HK-2 (cell line): ENCODE measurements around the gene SALL1.

ENCODE experiments used
- DNase-seq: peaks from one replicate; pipeline ENCODE4 v3.0.0-alpha.2; 2018; ENCODE audit not compliant: unreplicated experiment

SALL1 gene

DNA sequence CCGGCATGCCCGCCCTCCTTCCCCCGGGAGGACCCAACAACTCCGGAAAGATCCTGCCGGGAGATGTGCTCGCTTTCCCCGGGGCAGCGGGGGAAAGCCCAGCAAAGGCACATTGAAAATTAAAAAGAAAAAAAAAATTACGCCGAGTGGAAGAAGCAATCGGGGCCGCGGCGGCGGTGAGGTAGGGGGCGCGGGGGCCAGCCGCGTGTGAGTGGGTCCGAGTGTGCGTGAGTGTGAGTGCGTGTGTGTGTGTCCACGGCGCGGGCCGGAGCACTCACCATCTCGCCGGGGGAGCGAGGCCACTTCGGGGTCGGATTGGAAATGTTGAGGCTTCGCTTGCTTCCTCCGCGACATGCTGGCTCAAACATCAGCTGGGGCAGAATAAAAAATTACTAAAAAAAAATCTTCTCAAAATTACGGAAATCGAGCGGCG is at the start of gene SALL1:
Gene SALL1, minus strand, starts transcription at position 383 of the 433 bp plus-strand sequence. Its CDS starts 29 bp downstream, at position 354.
- no peak for DNase-seq

DNA sequence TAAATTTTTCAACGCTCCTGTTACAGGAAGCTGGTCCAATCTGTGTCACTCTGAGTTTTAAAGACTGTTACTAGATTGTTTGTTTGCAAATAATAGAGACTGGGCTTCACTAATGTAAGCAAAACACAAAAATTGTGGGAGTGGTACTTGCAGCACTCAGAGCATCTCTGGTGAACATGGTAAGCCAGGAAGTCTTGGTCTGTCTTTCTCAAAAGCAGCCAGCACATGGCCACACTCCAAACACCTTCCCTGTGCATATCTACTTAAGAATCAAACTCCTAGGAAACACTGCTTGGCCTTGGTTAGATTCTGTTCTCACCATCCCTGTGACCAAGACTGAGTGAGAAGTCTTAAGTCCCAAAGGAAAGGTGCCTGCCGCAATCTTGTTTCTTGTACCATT is 49.7 kb upstream of the SALL1 start:
- DNase-seq = no peak

DNA sequence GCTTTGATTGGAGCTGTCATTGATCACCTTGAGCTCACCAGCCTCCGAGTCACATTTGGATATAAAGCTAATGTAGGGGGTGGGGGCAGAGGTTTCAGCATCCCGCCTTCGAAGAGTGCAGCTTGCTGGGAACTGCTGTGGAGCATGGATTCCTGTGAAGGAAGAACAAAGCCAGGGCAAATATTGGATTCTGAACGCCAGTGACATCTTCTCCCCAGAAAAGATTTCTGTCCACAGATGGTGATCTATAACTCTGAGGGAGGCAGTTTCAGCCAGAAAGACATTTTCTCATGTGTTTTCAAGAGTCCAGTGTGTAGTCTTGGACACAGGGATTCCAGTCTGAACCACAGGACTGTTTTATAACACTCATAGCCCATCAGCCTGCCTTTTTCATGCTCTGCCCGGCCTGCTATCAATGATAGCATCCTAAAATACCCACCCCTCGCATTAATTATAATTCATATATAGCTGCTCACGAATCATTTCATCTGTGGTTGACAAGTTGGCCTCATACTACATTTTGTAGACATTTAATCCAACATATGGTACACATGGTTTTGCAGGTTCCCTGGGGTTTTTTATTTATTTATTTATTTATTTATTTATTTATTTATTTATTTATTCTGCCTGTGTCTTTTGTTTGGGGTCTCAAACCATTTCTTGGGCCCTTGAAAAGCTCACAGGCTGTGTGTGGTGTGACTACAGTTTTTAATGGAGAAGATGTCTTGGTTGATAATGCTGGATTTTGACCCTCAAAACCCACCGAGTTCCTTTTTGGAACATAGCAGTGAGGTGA is 47.1 kb upstream of the SALL1 start:
- DNase-seq = no peak

DNA sequence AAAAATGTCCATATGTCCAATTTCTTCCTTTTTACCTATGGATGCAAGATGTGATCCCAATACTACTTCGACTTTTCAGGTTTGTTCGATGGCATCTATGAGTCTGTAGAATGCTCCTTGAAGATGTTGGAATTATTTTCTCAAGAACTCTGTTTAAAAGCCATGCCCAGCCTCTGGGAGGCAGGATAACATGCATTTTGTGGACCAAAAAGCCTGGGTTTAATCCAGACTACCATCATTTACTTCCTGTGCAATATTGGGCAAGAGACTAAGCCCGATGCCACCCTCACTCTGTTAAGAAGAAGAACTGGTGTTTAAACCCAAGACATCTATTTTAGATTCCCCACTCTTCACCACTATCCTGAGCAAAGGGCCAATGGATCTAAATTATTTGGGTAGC is 42.8 kb upstream of the SALL1 start:
- DNase-seq = no peak

DNA sequence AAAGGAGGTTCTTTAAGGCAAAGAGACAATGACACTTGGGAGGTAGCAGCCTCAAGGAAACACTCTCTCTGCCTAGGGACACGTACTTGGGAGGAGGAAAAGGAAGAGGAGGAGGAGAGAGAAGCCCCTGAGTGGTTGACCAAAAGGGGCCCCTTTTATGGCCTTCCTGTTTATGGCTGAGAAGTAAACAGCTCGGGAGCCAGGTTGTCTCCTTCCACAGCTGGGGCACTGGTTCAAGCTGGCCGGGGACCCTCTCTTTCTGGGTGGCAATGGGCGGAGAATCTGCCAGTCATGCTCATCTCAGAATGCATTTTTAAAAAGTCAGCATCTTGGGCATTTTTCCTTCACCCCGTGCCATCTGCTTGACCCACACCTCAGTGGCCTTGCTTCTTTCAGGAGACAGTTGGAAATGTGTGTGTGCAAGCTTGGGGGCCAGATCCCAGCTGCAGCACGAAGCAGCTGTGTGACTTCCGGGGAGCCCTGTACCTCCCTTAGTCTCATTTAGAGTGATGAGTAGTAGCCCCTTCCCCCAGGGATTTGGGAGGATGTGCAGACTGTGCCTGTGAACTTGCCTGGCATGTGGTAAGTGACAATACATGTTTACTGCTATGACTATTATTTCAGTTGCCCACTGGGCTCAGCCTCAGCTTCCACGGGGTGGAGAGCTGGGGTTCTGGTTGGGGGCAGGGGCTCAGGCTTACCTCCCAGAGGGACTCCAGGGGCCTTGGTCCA is 33.8 kb upstream of the SALL1 start:
- DNase-seq = no peak

DNA sequence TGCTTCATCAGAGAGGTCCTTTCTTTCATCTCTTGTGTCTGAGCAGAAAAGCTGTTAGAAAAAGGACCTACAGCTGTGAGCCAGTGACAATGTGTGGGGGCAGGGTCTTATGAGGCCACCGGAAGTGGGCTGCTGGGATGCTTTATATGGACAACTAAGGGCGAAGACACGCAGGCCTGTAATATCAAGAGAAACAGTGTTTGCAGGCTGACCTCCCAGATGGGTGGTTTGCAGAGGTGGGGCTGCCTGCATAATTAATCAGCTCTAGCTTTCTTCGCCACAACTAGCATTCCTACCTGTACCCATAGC is 30.4 kb upstream of the SALL1 start:
- no peak for DNase-seq

DNA sequence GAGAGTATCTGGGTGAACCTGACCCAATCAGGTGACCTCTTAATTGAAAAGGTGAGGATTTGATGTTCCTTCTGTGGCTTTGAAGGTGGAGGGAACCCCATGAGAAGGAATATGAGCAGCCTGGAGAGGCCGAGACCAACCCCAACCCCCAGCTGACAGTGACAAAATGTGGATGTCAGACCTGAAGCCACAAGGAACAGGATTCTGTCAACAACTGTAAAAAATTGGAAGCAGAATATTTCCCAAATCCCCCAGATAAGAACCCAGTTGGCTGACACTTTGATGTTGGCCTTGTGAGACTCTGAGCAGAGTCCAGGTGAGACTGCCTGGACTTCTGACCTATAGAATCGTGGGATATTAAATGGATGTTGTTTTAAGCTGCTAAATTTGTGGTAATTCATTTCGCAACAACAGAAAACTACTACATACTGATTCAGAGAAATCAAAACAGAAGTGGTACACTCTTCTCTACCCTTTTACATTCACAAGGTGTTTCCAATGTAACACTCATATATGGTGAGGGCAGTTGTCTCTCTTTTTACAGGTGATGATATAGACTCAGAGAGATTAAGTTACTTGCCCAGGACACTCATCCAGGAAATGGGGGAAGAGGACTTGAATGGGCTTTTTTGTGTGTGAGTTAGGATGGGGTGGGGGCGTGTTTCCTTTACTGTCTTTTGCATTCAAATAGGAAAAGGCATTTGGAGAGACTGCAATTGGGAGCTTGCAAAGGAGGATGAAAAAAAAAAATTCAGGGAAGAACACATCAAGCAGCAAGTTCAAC is 29.8 kb upstream of the SALL1 start:
- DNase-seq = no peak

DNA sequence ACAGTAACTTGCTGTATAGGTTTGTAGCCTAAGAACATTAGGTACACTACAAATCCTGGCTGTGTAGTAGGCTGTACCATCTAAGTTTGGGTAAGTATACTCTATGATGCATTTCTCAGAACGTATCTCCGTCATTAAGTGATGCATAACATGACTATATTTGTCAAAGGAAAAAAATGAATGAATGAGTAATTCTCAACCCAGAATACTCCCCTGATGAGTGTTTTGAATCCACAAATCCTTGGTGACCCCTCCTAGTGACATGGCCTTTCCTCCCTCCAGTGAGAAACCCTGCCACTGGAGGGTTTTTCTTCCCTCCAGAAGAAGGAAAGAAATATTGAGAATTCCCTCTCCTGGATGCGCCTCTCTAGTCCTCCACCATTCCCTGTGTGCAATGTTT is 24.0 kb upstream of the SALL1 start:
- no peak for DNase-seq

DNA sequence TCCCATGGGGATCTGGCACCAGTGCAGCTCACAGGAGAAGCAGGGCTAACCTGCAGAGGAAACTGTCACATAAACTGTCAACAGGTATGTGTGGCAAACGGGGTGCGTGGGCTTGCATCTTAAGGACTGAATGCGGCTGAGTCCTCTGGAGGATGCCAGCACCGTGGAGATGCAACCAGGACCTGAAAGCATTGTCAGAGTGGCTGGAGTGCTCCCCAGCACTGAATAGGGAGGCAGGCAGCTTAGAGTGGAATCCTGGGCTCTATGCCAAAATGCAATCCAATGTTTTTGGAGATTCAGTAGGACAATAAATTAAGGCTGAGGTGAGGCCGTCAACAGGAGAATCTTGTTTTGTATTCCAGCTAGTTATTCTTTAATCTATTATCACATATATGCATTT is 21.3 kb upstream of the SALL1 start:
- no peak for DNase-seq

DNA sequence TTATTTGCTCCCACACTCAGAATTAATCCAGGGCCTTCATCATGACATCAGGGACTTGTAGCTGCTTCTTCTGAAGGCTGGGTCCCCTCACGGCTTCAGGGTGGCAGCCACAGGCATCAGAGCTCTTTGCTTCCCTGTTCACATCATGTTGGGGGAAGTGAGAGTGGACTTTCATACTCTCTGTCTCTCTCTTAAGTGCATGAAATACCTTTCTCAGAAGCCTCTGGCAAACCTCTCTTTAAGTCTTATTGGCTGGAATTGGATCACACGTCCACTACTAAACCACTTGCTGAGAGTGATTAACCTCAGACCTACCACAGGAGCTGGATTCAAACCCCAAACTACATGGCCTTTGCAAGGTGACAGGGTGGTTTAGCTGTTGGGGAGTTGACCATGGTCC is 17.7 kb upstream of the SALL1 start:
- no peak for DNase-seq

DNA sequence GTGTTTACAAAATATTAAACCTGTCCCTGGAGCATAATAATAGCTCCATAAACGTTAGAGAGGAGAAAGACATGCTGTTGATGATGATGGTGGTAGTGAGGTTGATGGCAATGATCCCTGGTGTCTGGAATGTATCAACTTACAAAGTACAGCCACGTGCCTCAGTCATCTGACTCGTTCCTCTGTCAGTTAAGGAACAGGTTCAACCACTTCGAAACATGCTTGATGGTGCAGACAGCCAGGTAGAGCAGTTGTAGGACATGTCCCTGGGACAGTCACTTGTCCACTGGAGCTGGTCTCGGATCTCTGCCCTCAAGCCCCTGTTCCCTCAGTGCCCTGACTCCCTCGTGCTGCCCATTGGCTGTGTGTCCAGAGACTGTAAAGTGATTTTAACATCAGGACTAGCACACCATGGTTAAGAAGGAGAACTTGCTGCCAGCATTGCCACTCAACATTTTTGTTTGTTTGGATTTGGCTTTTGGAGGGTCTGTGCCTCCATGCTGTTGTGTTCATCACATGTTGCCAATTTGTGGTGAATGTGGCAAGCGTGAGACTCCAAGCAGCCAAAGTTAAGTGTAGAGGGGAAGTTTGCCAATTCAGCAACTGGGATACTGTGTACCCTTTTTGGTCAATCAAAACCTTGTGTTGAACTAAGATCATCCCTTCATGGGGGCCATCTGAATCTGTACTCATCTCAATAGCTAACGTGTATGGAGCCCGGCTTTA is 16.3 kb upstream of the SALL1 start:
- no peak for DNase-seq

DNA sequence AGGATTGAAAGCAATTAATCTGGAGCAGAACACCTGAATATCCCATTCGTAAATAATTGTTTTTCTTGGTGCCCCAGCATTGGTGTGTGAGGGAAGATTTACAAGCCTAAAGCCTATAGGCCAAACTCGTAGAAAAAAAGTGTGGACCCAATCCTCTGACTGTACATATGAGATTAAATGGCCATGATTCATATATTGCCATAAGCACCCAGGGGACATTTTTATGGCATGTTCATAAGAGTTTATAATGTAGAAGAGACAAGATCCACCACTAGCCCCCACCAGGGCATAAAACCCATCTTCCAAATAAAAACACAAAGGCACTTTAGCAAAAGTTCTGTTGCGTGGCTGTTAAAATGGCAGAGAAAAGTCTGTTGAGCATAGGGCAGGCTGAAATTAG is 15.5 kb upstream of the SALL1 start:
- no peak for DNase-seq

DNA sequence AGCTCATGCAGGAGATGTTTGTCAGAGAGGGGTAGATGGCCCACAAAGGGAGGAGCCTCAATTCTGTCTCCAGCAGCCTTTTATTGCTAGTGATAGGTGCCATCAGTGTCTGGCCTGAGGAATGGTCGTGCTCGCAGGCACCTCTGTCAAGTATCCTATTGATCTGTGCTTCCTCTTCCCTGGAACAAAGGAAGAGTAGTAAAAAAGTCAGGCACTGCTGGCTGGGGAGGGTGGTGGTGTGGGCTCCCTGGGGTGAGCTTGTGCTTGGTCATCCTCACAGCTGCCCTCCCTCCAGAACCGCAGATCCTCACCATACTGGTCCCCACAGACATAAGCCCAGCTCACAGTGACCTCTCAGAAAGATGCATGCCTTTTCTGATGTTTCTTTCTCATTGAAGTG is 15.0 kb upstream of the SALL1 start:
- DNase-seq = no peak

DNA sequence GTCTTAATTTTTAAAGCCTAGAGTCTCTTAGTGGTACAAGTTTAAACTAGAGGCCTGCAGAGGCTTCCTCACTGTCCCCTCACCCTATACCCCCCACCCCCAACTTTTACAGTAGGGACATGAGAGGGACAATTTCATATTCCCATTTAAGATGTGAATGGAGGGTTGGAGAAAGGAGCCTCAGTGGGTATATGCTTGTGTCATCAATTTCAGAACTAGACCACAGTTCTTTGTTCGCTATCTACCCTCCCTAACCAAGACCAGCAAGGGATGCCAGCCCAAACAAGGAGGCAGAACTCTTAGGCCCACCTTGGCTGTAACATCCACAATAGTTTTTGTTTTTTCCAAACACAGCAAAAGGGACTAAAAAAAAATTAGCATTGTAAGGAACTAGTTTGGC is 14.0 kb upstream of the SALL1 start:
- no peak for DNase-seq

DNA sequence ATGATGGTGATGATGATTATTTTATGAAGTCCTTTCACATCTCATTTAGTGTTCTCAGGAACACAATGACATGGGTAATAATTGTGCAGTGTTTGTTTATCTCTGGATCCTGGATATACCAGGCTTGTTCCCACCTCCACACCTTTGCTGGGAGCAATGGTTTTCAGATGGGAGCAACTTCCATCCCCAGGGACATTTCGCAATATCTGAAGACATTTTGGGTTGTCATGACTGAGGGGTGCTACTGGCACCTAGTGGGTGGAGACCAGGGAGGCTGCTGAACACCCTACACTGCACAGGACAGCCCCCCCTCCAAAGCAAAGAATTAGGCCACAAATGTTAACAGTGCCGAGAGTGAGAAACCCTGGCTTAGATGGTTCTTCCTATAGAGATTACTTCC is 13.5 kb upstream of the SALL1 start:
- DNase-seq = no peak

DNA sequence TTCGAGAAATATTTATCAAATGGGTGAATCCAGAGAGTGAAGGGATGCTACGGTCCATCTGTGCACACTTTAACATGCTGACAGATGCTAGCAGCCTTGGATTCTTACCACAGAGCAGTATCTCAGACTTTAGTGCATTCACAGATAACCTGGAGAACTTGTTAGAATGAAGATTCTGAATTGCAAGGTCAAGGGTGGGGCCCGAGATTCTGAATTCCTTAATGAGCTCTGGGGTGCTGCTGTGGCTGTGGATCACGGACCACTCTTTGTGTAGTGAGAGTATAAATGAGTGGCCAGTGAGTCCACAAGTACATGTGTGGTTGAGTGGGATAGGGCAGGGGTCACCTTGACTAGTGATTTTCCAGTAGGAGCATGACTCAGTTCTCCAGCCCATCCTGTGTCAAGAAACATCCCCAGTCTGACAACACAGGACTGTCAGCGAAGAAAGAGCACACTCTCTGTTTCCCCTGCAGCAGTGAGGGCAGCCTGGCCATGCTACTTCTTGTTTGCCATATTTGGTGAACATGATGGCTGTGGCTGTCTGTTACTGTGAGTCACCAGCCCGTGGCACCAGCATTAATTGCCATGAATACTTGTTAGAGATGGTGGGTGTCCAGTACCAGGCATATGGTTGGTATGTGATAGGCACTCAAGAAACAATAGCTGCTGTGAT is 13.0 kb upstream of the SALL1 start:
- peak; percentile 18 for DNase-seq

DNA sequence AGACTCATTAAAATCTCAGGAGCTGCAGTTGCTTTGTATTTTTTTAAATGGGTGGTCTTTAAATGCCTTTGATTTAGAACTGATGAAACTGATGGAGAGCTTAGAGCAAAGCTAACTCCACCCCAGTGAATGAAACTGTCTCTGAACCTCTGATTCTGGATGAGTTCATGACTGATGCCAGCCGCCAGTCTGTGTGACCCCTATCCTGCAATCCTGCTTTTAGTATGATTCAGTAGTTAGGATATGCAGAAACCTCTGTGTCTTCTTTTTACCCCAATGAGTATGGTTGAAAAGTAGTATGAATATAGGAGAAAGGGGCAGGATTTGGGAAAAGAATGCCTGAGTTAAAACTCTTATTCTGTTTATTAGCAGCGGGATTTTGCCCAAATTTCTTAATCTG is 12.3 kb upstream of the SALL1 start:
- DNase-seq = no peak

DNA sequence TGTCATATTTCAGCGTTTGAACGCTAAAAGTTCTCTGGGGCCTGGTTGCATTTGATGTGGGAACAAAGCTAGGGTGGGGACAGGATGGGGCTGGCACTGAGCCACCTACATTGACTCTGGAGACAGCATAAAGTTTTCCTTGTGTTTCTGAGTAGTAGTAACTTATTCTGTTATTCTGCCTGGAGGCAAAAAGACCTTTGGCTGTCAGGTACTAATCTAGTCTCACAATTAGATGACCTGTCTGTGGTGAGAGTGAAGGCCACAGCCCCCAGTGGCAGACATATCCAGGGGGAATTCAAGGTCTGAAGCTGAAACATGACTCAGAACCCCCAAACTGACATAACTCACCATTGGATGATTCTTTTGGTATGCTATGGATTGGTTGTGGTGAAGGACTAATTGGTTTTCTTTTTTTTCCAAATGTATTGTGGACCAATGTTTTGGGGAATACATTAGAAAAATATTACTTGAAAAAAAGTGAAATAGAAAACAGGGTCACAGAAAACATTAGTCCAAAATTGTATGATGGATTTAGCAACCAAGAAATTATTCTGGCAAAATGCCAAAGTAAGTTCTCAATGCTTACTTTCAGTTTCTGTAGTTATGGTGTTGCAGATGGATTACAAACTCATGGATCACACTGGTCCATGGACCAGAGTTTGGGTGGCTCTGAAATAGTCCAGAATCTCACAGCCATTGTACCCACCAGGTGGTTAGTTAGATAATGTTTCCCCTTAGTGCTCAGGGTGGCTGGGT is 10.5 kb upstream of the SALL1 start:
- DNase-seq = no peak

DNA sequence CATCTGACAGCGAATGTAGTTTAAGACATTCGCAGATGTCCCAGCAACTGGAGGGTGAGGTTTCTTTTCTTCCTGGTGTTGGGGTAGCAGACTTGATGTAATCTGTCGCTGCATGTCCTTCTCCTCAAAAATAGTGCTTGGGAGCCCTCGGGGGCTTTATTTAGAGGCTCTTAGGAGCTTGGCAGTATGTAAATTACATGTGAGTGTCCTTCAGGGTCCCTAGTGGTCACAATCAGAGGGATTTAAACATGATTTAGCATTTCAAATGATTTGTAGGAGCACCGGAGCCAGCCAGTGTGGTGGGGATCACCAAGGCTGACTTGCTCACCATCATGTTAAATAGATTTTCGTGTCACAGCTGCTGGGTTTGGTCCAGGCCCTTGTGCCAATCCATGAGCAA is 8.8 kb upstream of the SALL1 start:
- DNase-seq = no peak

DNA sequence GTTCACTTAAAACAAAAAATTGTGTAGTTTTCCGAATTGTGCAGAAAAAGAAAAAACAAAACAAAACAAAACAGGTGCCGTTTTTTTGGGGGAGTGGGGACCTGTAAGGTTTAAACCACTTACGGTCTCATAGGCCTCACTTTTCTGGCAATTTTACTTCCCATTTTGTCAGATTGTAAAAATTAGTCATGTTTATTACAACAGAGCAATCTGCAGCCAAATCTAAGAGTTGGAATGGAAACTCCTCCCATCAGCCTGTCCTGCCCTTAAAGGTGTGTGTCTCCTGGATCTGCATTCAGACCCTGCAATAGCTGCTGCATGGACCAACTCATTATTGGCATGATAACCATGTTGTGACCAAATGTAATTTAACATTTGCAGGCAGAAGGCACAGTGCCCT is 8.2 kb upstream of the SALL1 start:
- no peak for DNase-seq

DNA sequence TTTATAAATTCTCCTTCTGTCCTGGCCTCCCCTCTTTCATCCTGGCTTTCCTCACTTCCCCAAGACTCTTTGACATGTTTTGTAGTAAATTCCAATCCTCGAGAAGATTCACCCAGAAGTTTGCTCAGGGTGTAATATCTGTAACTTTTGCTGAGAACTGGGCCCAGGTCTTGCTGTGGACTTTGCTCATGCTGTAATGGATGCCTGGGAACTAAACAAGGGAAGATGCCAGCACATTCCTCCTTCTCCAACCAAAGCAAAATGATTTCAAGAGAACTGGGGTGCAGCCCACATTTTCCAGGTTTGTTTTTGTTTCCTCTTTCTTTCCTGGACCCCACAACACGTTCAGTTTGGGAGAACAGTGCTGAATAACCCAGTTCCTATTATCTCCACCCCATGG is 6.6 kb upstream of the SALL1 start:
- DNase-seq = no peak
